Gastrocnemius medialis (tissue), 4 donors: ENCODE data around the gene GLYR1. TPM values are rescaled to one million over a fixed set of nuclear protein-coding genes. Genes with fewer than 3 reads are reported as not detected.

Experiments
- ATAC-seq, 2 donors: fragments of 150-250 bp; one replicate each; pipeline ENCODE4 v1.9.1; 2016
- DNase-seq, 2 donors: peaks; one replicate each; pipeline ENCODE4 v3.0.0-alpha.2; 2019
- H3K27ac ChIP-seq, 4 donors: fragments of 200-600 bp; sonication (generic); 1 replicate in 1 of 4; 2 replicates in 3 of 4; pipeline ENCODE4 v1.5.1; 2016 to 2018; ENCODE audit warnings: mild to moderate bottlenecking in 2 of 4, moderate library complexity in 1 of 4
- H3K27me3 ChIP-seq, 3 donors: fragments of 200-600 bp; sonication (generic) in 2 of 3; 1 replicate in 1 of 3; 2 replicates in 2 of 3; pipeline versions ENCODE4 v1.5.1 to v1.6.0; 2016 to 2019; ENCODE audit warnings: mild to moderate bottlenecking in 1 of 3, moderate library complexity in 1 of 3
- H3K36me3 ChIP-seq, 2 donors: fragments of 200-600 bp; sonication (generic) in 1 of 2; one replicate each; pipeline ENCODE4 v1.5.1; 2017 to 2018
- H3K4me1 ChIP-seq, 2 donors: fragments of 200-600 bp; sonication (generic) in 1 of 2; one replicate each; pipeline ENCODE4 v1.5.1; 2016 to 2017; ENCODE audit warnings: mild to moderate bottlenecking in 2 of 2
- H3K4me3 ChIP-seq, 4 donors: fragments of 200-600 bp; sonication (generic) in 3 of 4; 1 replicate in 1 of 4; 2 replicates in 3 of 4; pipeline ENCODE4 v1.5.1; 2016 to 2019; ENCODE audit warnings: mild to moderate bottlenecking in 2 of 4
- H3K9me3 ChIP-seq, 3 donors: fragments of 200-600 bp; sonication (generic) in 2 of 3; 1 replicate in 1 of 3; 2 replicates in 2 of 3; pipeline ENCODE4 v1.5.1; 2016 to 2019
- POLR2A ChIP-seq, 2 donors: fragments of 450-650 bp; IDR thresholded peaks; one replicate each; pipeline ENCODE4 v1.6.1; 2017; ENCODE audit warnings: antibody characterized with exemption in 2 of 2, mild to moderate bottlenecking in 2 of 2, moderate library complexity in 2 of 2
- in situ Hi-C, 4 donors: fragments of 200-750 bp; cut with MboI; loops; one replicate each; pipeline versions ENCODE4 v1.15.0 to v1.8.0; 2017; ENCODE audit warnings: low sequenced_read_pairs in 4 of 4
- intact Hi-C: fragments of 100-400 bp; cut with DNase I; formaldehyde crosslinking; loops from one replicate; pipeline ENCODE4 v1.15.1; 2023; ENCODE audit warnings: low total_unique reads
- total RNA-seq, 4 donors: library from RNA; depleted of rRNA; stranded (reverse); fragments of >200 nt; gene quantifications; one replicate each; pipeline versions ENCODE4 v1.1.0 to v1.2.3, GENCODE V29; 2016
- TF ChIP-seq, protein P1 (sequence below), 5 experiments: fragments of 450-650 bp in 3 of 5; fragments of 200-600 bp in 2 of 5; sonication (generic) in 2 of 5; IDR thresholded peaks in 4 of 5; conservative IDR thresholded peaks in 1 of 5; 1 replicate in 4 of 5; 2 replicates in 1 of 5; pipeline ENCODE4 v1.5.1; 2016 to 2019; ENCODE audit warnings: antibody characterized with exemption in 5 of 5, mild to moderate bottlenecking in 3 of 5, moderate library complexity in 3 of 5

Gene GLYR1
- total RNA-seq, 4 donors from 2014 or later: 39.4 to 56.7 (median 53.0) TPM

DNA sequence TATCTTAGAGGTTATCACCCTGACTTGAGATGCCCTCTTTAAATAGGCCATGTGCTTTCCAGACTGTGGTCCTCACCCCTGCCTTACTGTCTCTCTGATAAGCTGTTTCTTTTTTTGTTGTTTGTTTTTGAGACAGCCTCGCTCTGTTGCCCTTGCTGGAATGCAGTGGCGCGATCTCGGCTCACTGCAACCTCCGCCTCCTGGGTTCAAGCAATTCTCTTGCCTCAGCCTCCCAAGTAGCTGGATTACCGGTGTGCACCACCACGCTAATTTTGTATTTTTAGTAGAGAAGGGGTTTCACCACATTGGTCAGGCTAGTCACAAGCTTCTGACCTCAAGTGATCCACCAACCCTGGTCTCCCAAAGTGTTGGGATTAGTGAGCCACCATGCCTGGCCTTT lies 58.2 kb downstream of the GLYR1 start:
- H3K27ac ChIP-seq: no peak overlapping the region
- TF ChIP-seq, protein P1, sequence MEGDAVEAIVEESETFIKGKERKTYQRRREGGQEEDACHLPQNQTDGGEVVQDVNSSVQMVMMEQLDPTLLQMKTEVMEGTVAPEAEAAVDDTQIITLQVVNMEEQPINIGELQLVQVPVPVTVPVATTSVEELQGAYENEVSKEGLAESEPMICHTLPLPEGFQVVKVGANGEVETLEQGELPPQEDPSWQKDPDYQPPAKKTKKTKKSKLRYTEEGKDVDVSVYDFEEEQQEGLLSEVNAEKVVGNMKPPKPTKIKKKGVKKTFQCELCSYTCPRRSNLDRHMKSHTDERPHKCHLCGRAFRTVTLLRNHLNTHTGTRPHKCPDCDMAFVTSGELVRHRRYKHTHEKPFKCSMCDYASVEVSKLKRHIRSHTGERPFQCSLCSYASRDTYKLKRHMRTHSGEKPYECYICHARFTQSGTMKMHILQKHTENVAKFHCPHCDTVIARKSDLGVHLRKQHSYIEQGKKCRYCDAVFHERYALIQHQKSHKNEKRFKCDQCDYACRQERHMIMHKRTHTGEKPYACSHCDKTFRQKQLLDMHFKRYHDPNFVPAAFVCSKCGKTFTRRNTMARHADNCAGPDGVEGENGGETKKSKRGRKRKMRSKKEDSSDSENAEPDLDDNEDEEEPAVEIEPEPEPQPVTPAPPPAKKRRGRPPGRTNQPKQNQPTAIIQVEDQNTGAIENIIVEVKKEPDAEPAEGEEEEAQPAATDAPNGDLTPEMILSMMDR (IDR thresholded peaks at IDR 0.05 in 4 of 5, conservative IDR thresholded peaks at IDR 0.05 in 1 of 5): no peak
- TF ChIP-seq POLR2A (IDR thresholded peaks at IDR 0.05): no peak
- H3K4me3 ChIP-seq: no peak overlapping the region
- ATAC-seq (no peak), DNase-seq (no peak)
- H3K27me3 ChIP-seq: no peaks in the 10 kb centered on the region
- intact Hi-C loops (no loop called here), in situ Hi-C loops (no loop called here)
- no peaks in the 10 kb centered on the region for H3K4me1 ChIP-seq
- no peaks in the 10 kb centered on the region for H3K36me3 ChIP-seq
- H3K9me3 ChIP-seq: no peaks in the 10 kb centered on the region

DNA sequence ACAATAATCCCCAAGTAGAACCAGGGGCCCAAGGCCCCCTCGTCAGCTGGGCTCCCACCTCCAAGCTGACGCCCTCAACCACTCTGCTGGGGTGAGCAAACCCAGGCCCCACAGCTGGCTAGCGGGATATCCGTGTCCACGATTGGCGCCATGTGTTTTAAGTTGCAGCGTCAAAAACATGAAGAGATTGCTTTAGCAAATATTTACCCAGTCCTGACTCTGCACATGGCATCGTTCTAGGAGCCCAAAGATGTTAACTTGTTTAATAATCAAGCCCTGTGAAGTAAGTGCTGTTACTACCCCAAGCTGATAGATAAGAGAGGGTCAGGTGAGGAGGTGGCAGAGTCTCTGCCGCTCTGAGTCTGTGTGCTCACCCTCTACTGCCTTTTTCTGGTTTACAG lies 58.6 kb downstream of the GLYR1 start:
- no peak for ATAC-seq

DNA sequence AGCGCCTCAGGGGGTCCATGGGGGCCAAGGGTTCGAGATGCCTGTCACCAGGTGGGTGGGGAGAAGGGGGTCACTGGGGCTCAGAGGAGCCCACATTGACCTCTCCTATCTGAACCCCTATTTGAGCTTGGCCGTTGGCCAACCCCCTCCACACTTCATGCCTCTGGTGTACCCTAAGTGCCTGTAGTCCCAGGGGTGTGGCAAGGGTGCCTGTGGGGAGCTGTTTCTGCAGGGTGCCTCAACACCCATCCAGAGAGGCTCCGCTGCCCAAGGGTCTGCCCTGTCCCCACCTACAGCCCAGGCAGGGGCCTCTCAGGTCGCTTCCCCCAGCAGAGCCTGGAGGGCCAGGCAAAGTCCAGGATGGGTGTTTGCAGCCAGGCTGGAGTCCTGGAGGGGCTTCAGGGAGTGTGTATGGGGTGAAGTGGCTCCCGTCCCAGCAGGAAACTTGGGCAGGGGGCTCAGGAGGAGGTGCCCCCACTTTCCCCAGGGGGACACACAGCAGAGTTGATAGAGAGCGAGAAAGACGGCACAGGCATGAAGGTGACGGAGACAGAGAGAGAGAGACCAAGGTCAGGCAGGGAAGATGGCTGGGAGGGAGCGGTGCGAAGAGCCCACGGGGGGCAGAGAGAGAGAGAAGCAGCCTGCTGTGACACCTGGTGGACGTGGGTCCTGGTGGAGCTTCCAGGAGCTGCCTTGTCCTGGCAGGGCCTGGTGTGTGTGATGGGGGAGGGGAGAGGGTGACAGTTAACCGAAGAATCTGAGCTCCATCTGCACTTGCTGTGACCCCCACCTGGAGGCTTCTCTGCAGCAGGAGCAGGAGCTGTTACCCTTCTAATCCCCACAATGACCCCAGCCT lies 59.2 kb downstream of the GLYR1 start, which contains the start of gene SEPTIN12:
TSS of gene SEPTIN12 (minus strand) at position 719 of the 856 bp plus-strand sequence. CDS start at position 19, 700 bp downstream.
- no peaks in the 10 kb centered on the region for H3K27me3 ChIP-seq
- no peaks in the 10 kb centered on the region for H3K9me3 ChIP-seq
- H3K27ac ChIP-seq: no peak within 1 kb of the TSS
- in situ Hi-C loops (no loop called here), intact Hi-C loops (no loop called here)
- H3K4me3 ChIP-seq: no peak within 1 kb of the TSS
- ATAC-seq (no peak), DNase-seq (no peak)
- TF ChIP-seq POLR2A (IDR thresholded peaks at IDR 0.05): no peak
- TF ChIP-seq, protein P1 (IDR thresholded peaks at IDR 0.05 in 4 of 5, conservative IDR thresholded peaks at IDR 0.05 in 1 of 5): no peak
- H3K36me3 ChIP-seq: no peaks in the 10 kb centered on the region
- no peaks in the 10 kb centered on the region for H3K4me1 ChIP-seq

More for the DNA sequence above, 58.6 kb downstream of the GLYR1 start:
- no peaks in the 10 kb centered on the region for H3K36me3 ChIP-seq
- H3K9me3 ChIP-seq: no peaks in the 10 kb centered on the region
- no peaks in the 10 kb centered on the region for H3K27me3 ChIP-seq
- intact Hi-C loops: no loop called here
- in situ Hi-C loops: no loop called here
- DNase-seq: no peak
- no peaks in the 10 kb centered on the region for H3K4me1 ChIP-seq
- TF ChIP-seq POLR2A (IDR thresholded peaks at IDR 0.05): no peak
- TF ChIP-seq, protein P1 (IDR thresholded peaks at IDR 0.05 in 4 of 5, conservative IDR thresholded peaks at IDR 0.05 in 1 of 5): no peak
- no peak overlapping the region for H3K27ac ChIP-seq
- no peak overlapping the region for H3K4me3 ChIP-seq

DNA sequence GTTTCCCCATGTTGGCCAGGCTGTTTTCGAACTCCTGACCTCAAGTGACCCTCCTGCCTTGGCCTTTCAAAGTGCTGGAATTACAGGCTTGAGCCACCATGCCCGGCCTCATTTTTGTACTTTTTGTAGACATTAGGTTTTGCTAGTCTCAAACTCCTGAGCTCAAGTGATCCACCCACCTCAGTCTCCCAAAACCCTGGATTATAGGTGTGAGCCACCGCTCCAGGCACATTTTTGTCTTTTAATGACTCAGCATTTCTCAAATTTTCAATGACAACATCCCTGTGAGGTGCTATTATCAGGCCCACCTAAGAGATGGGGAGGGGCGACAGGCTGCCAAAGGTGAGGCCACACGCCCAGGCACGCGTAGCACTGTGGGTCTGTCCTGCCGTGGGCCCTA lies 60.0 kb downstream of the GLYR1 start:
- TF ChIP-seq, protein P1 (IDR thresholded peaks at IDR 0.05 in 4 of 5, conservative IDR thresholded peaks at IDR 0.05 in 1 of 5): no peak
- TF ChIP-seq POLR2A (IDR thresholded peaks at IDR 0.05): no peak
- Histone ChIP-seq H3K9me3 (no peaks in the 10 kb centered on the region), H3K4me1 (no peaks in the 10 kb centered on the region), H3K27ac (no peak overlapping the region), H3K36me3 (no peaks in the 10 kb centered on the region), H3K27me3 (no peaks in the 10 kb centered on the region), H3K4me3 (no peak overlapping the region)
- ATAC-seq (no peak), DNase-seq (no peak)
- in situ Hi-C loops (no loop called here), intact Hi-C loops (no loop called here)
